GM23248 (cell line): ENCODE measurements around the gene ARID1B.

Source experiments
- EZH2 ChIP-seq: fragments of 200-600 bp; sonication (generic); IDR thresholded peaks from 2 replicates; pipeline ENCODE4 v1.6.1; 2018; ENCODE audit warnings: antibody characterized with exemption, mild to moderate bottlenecking; ENCODE audit not compliant: insufficient read depth, poor library complexity, severe bottlenecking
- EZH2phosphoT487 ChIP-seq: fragments of 200-600 bp; sonication (generic); IDR thresholded peaks from 2 replicates; pipeline ENCODE4 v1.6.1; 2018; ENCODE audit warnings: antibody characterized with exemption, moderate library complexity, mild to moderate bottlenecking, low read depth; ENCODE audit not compliant: insufficient read depth

DNA sequence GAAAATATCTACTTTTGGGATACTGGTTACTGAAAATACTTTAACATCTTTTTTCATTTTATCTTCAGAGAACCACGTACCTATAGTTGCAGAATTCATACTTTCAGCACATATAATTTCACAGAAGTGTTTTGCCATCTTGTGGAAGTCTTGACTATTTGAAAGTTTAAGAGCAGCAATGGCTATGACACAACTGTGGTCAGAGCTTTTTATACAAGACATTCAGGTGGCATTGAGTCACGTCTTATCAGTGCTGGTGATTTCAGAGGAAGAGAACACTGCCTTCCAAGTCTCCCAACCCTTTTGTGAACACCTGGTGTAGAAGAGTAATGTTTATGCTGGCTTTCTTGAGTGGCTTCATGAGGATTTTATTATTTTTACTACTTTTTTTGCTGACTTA is 171.6 kb downstream of the ARID1B start:
- TF ChIP-seq EZH2 (no peak), EZH2phosphoT487 (no peak)
